ENCODE measurements around the gene FGF7. TPM values are rescaled to one million over a fixed set of nuclear protein-coding genes. Genes with fewer than 3 reads are reported as not detected.

Gene FGF7
- total and polyA plus RNA-seq, 10 donors, result 1.0 to 9.0 (median 1.5) TPM

DNA sequence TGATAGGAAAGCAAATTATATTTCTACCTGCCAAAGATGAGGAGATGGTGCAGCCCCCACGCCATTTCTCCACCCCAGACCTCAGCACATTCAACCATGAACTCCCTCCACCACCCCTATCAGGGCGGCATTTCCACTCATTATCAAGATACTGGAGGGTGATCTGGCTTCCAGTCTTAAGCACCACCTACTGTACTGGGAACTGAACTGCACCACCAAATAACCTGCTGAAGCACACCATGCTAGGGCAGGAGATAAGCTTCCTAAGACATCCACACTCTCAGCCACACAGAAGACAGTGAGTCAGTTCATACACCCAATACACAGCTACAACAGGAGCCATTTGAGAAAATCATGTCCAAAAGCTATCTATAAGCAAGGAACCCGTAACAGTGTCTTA, 98.8 kb downstream of the FGF7 start:
- Histone ChIP-seq H3K4me1 (no peaks in the 10 kb centered on the region), H3K9me3 (peaks cover 0 to 65% (median 39%) of the 10 kb centered on the region in 8 donors), H3K4me3 (no peak overlapping the region), H3K36me3 (no peaks in the 10 kb centered on the region), H3K27me3 (replicated peaks in 1 of 7) (peaks cover 0 to 3% (median 0%) of the 10 kb centered on the region in 7 donors), H3K27ac (no peak overlapping the region)
- WGBS, 5 donors, result 78 to 89% (median 82%) methylated on average over 3 of the region's 3 CpGs
- TF ChIP-seq POLR2AphosphoS5 (IDR thresholded peaks at IDR 0.05), result no peak
- no peak for TF ChIP-seq POLR2A (IDR thresholded peaks at IDR 0.05)
- TF ChIP-seq, protein P1, sequence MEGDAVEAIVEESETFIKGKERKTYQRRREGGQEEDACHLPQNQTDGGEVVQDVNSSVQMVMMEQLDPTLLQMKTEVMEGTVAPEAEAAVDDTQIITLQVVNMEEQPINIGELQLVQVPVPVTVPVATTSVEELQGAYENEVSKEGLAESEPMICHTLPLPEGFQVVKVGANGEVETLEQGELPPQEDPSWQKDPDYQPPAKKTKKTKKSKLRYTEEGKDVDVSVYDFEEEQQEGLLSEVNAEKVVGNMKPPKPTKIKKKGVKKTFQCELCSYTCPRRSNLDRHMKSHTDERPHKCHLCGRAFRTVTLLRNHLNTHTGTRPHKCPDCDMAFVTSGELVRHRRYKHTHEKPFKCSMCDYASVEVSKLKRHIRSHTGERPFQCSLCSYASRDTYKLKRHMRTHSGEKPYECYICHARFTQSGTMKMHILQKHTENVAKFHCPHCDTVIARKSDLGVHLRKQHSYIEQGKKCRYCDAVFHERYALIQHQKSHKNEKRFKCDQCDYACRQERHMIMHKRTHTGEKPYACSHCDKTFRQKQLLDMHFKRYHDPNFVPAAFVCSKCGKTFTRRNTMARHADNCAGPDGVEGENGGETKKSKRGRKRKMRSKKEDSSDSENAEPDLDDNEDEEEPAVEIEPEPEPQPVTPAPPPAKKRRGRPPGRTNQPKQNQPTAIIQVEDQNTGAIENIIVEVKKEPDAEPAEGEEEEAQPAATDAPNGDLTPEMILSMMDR (IDR thresholded peaks at IDR 0.05 in 8 of 11, conservative IDR thresholded peaks at IDR 0.05 in 3 of 11), result no peak
- intact Hi-C loops (cut with DNase I; ENCODE audit: low total_unique reads), result no loop called here
- no peak for DNase-seq

DNA sequence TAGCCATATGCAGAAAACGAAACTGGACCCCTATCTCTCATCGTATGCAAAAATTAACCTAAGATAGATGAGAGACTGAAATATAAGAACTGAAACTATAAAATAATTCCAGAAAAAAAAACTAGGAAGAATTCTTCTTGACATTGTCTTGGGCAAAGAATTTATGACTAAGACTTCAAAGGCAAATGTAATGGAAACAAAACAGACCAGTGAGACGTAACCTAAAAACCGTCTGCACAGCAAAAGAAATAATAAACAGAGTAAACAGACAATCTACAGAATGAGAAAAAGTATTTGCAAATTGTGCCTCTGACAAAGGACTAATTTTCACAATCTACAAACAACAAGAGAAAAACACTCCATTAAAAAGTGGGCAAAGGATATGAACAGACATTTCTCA, 105.2 kb downstream of the FGF7 start:
- Histone ChIP-seq H3K27ac (no peak overlapping the region), H3K27me3 (replicated peaks in 1 of 7) (no peaks in the 10 kb centered on the region), H3K4me3 (no peak overlapping the region), H3K4me1 (no peaks in the 10 kb centered on the region), H3K9me3 (peaks cover 0 to 28% (median 13%) of the 10 kb centered on the region in 8 donors), H3K36me3 (no peaks in the 10 kb centered on the region)
- intact Hi-C loops (cut with DNase I; ENCODE audit: low total_unique reads), result no loop called here
- no peak for TF ChIP-seq POLR2A (IDR thresholded peaks at IDR 0.05)
- TF ChIP-seq, protein P1 (IDR thresholded peaks at IDR 0.05 in 8 of 11, conservative IDR thresholded peaks at IDR 0.05 in 3 of 11), result no peak
- no peak for TF ChIP-seq POLR2AphosphoS5 (IDR thresholded peaks at IDR 0.05)
- no peak for DNase-seq
- 79 to 90% (median 88%) methylated on average over 4 of the region's 4 CpGs for WGBS, 5 donors

- intact Hi-C loops (cut with DNase I; ENCODE audit: low total_unique reads), result no loop called here
- no peak for DNase-seq
- TF ChIP-seq POLR2A (IDR thresholded peaks at IDR 0.05) (no peak), POLR2AphosphoS5 (IDR thresholded peaks at IDR 0.05) (no peak)
- TF ChIP-seq, protein P1 (IDR thresholded peaks at IDR 0.05 in 8 of 11, conservative IDR thresholded peaks at IDR 0.05 in 3 of 11), result no peak
- Histone ChIP-seq H3K36me3 (no peaks in the 10 kb centered on the region), H3K4me1 (no peaks in the 10 kb centered on the region), H3K4me3 (no peak overlapping the region), H3K9me3 (peaks cover 0 to 28% (median 19%) of the 10 kb centered on the region in 8 donors), H3K27ac (no peak overlapping the region), H3K27me3 (replicated peaks in 1 of 7) (no peaks in the 10 kb centered on the region)
- 68 to 87% (median 80%) methylated on average over 1 of the region's 1 CpG for WGBS, 5 donors
Observed at GRCh38 chr15:49530092-49530491, 107.0 kb downstream of the FGF7 start.

Other genes with a start within 250 kb of the FGF7 start
- 1 to 10 TPM; 4.1 to 7.5 (median 5.7) TPM for gene FAM227B, start 197.6 kb downstream of the FGF7 start, total RNA-seq
- 1 to 10 TPM; 4.1 to 4.5 (median 4.4) TPM for gene FAM227B, start 197.6 kb downstream of the FGF7 start, polyA plus RNA-seq
- gene DTWD1, start 197.8 kb downstream of the FGF7 start, total RNA-seq, result 10 to 100 TPM in 6 of 7 donors, 1 to 10 TPM in 1; 8.2 to 25.5 (median 21.6) TPM
- 10 to 100 TPM; 12.9 to 14.8 (median 13.0) TPM for gene DTWD1, start 197.8 kb downstream of the FGF7 start, polyA plus RNA-seq